Astrocyte of the hippocampus (primary cell): ENCODE data around the gene NFATC1.

Source experiments
- DNase-seq: peaks from one replicate; pipeline ENCODE4 v3.0.0; 2011; ENCODE audit warnings: low read depth, low spot score

NFATC1 gene

DNA sequence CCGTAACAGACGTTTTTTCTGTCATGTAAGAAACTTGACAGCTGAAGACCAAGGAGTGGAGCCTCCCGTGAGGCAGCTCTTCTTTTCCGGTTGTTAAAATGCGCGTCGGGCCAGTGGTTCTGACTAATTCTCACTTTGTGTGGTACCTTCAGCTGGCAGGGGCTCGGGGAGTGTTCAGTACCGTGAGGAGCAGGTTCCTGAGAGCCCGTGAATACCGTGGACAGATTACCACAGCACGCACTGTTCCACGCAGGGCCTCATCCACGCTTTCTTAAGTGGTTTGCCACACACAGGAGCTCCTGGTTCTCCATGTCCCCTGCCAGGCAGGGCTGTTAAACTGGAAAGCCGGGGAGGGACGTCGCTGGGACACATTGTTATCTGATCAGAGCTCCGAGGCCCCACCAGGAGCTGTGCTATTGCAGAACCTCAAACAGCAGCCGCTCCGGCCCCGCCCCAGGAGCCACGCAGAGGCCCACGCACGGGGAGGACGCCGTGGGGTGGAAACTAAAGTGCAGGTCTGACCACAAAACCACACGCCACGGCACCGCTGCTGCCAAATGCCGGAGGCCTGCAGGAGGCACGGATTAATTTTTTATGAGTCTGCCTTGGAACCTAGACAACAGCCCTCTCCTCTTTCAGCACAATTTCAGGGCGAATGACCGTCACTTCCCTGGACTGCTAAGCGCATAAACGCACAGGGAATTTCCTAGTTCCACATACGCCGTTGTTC, 43.3 kb downstream of the NFATC1 start:
- peak; percentile 71 for DNase-seq

DNA sequence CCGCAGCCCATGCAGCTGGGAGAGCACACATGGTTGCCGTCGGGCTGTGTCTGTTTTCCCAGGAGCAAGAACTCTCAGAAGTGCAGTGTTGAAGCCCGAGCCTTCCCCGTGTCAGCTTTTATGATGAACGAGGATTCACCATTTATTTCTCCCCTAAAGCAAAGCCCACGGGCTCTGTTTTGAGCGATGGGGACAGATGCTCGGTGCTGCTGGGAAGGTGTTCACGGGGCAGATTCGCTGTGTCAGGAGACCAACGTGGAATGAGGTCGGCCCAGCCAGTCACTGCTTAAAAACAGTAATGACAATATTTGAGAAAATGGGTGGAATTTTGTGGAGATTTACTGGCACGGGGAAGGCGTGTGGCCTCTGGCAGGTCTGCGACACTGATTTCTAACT, 43.9 kb downstream of the NFATC1 start:
- DNase-seq, result no peak

DNA sequence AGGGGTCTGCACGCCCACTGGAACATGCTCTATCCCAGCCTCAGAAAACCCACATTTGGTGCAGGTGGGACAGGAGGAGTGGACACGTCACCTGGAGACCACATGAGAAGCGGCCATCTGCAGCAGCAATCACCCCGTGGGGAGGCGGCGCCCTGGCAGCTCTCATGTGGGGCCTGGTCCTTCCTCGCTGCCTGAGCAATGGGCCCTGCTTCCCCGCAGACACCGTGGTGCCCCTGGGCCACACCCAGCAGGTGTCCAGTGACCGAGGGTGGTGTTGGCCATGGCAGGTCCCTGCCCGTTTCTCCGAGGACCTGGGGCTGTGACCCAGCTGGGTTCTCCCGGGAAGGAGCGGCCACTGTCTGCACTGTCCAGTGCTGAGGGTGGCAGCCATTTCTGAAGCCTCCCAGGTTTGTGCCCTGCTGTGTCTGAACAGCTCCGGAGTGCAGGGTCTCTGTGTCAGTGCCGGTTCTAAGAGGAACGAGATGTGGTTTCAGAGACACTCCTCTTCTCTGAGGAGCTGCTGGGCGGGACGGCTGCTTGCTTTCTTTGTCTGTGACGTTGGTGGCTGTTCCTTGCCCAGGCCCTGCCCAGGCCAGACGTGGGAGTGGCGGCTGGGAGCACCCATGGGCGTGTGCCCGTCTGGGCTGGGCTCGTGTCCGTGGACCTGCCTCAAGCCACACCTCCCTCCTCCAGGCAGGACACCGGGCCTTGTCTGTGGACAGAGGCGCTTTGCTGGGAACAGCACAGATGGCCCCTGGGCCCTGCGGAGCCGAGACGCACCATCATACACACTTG, 44.8 kb downstream of the NFATC1 start:
- DNase-seq, result no peak

DNA sequence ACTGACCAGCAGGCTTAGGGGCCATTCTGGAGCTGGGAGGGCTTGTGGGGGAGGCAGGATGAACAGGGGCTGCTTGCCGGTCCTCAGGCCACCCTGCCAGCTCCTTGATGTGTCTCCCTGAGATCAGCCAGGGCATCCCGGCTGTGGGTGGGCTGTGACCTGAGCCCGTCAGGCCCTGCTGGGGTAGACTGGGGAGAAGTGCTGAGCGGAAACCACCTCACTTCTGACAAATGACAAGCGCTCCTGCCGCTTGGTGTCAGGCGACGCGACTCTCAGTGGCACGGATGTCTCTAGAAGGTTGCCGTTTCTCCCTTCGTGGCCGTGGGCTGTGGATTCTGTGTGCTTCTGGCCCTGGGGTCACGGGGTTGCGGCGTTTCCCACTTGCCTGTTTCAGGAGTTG, 45.7 kb downstream of the NFATC1 start:
- no peak for DNase-seq

DNA sequence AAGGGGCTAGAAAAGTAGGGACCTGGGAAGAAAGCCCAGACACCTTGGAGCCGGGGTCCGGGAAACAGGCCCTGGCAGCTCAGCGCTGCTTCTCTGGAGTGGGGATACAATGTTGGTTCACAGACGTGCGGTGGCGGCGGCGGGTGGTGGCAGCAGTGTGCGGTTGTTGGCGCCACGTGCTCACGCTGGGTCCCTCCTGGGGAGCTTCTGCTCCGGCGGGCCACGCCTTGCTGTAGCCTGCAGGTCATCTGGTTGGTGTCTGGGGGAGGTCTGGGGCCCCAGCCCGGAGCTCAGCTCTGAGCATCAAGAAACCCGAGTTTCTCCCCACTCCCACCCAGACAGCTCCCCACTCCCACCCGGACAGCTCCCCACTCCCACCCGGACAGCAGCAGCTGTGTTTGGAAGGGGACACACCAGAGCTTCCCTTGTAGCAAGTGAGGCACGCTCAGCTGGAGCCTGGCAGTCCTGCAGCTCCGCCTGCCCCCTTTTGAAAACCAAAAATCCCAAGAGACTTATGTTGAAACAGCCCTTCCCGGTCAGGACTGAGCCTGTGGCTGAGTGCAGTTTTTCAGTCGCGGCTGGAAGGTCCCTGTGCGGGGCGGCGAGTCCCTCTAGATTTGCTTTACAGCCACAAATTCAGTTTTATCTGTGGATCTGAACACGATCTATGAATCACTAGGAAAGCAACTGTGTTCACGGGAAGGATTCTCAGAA, 46.9 kb downstream of the NFATC1 start:
- no peak for DNase-seq

DNA sequence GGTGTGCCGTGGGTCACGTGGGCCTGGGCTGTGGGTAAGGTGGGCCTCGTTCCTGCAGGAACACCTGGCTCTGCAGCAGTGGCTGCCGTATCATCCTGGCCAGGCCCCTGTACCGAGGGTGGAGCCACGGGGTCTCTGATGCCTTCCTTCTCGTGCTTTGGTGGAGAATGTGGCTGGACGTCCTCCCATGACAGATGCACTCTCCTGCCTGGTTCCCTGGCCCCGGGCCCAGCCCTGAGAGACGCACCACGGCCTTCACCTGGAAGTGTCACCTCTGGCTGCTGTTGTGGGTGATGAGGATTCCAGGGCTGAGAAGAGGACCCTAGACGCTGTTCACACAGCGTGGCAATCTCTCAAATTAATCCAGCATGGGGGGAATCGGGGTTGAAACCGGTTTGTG, 49.5 kb downstream of the NFATC1 start:
- no peak for DNase-seq

DNA sequence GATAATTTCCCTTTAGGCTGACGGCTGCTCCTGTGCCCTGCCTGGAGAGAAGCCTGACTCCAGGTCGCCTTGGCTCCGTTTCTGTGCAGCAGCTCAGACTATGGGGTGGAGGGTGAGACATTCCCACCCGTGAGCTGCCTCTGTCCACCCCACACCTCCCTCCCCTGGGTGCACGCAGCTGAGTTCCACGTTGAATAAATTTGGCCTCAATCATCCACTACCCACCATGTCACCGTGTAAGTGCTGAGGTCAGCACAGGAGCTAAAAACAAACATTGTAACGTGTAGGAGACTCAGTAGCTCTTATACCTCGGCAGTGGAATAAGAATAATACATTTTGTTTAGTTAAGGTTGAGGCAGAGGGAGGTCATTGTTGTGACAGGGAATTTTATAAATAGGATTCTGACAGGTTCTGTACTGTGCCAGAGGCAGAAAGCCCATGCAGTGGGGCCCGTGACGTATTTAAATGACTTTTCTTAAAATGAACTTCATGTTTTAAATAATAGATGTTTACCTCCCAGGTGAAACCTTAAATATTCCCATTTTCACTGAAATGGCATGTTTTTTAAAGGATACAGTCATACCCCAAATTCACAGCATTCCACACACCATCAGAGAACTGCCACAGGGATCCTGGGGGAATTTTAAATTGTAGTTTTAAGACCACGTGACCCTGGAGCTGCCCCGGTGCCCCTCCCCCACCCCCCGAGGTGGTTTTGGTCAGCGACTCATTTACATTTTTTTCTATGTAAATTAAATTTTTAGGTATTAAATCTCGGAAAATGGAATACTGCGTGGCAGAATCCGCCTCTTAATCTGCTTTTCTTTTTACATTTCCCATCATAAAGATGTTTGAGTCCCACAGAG, 50.2 kb downstream of the NFATC1 start:
- DNase-seq, result peak; percentile 41

DNA sequence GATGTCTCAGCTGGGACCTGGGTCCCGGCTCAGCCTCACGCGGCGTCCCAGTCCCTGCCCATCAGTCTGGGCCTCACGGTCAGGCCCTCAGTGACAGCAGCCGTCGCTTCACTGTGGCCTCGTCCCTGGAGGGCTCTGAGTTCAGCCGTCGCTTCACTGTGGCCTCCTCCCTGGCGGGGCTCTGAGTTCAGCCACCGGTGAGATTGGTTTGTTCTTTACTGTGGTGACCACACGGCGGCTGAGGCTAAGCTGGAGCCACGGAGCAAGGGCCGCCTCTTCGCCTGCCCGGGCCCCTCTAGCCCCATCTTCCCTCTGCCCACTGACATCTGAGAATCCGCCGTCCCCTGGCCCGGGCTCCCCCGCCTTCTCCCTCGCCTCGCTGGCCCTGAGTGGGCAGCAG, 51.2 kb downstream of the NFATC1 start:
- DNase-seq, result no peak

DNA sequence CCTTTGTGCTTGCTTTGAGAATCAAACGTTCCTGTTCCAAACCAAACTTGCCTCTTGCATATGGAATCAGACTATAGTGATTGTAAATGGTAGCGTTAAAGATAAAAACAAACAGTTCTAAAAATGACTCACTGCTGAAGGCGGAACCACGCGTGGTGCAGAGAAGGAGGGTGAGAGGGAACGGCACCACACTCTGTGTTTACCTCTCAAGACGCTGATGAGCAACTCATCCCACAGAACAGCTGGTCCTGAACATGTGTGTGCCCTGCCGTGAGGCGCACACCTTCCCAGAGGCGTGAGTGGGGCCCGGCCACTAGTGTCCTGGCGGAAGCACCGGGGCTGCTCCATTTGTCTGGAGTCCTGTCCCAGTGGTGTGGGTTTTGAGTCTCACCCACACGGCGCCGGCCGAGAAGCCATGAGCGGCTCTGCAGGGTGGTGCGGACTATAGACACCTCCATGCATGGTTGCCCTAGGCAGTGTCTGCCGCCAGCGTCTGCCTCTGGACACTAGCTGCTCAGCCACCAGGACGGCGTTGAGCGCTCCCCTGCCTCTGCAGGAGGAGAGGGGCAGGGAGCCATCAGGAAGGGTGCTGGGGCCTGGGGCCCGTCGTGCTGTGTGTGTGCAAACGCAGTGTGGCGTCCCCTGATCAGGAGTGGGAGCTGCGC, 52.1 kb downstream of the NFATC1 start:
- DNase-seq, result peak; percentile 36

DNA sequence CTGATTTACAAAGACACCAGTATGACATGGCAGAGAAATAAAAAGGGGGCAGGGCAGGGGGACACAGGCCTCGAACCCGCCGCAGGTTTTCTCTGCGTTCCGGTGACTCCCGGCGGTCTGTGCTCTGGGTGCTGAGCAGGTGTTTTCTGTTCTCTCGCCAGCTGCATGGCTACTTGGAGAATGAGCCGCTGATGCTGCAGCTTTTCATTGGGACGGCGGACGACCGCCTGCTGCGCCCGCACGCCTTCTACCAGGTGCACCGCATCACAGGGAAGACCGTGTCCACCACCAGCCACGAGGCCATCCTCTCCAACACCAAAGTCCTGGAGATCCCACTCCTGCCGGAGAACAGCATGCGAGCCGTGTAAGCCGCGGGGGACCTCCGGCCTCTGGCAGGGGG, 52.9 kb downstream of the NFATC1 start:
- no peak for DNase-seq

DNA sequence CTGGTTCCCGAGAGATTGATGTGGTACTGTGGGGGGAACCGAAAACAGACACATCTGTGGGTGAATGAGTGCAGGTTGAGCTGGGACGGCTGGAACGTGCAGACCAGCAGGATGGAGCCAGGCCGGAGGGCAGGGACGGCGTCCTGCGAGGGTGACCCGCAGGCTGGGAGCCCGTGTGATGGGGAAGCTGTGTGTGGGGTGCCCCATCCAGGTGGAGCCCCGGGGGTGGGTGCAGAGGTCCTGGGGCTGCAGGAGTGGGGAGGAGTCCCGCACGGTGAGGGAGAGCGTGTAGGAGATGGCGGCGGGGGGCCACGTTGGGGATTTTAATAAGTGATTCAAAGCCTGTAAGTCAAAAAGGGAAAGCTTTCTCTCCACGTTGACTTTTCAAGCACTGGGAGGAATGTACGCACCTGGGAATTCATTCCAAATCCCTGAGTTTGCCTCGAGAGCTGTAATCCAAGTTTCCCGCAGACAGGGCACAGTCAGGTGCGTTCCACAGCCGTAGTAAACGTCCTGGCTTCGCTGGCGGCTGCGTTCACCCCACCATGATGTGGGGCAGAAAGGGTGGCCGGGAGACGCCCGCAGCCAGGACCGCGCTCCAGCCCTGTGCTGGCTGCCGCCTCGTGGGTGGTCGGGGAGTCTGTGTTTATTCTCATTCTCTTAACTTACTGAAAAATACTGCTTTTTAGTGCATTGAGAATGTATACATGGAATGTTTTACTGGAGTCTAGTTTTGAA, 54.0 kb downstream of the NFATC1 start:
- DNase-seq, result no peak

DNA sequence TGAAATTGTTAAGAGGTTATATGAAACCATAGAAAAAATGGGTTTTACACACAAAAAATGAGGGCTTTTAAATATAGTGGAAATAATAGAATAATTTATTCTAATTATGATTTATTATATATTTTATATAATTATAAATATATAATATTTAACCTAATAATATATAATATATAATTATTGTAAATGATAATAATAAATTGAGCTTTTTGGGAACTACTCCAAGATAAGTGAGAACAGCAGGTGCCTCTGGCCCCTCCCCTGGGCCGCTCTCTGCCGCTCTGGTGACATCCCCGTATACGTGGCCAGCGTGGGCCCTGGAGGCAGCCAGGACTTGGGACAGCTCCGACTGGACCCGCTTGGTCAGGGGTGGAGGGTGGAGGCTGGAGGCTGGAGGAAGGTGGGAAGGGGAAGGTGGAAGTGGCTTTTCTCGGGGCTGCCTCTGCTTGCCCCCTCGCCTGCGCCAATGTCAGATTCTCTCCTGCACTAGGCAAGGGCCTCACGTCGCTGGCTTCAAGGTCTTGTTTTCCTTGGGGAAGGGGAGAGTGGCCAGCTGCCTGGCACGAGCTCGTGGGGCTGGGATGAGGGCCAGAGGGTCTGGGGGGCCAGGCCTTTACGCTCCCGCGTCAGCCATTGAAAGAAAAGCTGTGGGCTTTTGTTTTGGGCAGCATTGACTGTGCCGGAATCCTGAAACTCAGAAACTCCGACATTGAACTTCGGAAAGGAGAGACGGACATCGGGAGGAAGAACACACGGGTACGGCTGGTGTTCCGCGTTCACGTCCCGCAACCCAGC, 54.8 kb downstream of the NFATC1 start:
- DNase-seq, result no peak

DNA sequence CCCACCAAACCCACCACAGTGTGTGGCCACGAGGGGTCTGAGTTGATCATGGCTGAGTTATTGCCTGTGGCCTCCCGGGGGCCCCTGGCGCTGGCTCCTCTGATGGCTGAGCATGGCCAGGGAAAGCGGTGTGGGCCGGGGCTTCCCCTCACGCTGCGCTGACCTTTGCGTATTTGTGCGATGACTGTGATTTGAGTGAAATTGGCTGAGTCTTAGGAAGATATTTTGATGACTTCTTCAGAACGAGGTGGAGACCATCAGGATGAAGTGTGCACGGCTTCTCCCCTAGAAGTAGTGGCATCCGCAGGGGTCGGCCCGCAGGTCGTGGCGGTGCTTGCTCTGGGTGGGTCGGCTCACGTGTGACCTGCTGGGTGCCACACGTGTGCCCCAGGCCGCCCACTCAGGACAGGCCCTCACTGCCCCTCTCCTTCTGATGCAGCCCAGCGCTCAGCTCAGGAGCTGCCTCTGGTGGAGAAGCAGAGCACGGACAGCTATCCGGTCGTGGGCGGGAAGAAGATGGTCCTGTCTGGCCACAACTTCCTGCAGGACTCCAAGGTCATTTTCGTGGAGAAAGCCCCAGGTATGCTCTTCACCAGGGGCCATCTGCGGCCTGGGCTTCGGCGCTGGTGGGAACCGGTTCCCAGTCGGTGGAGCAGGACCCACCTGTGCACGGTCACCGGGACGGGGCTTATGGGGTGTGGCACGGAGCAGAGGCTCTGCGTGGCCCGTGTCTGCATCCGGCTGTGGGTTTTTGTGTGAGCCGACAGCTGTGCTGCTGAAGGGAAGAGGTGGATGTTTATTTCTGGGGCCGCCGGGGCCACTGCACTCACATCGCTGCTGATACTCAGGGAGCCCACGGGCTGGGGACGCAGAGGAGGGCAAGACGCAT, 55.8 kb downstream of the NFATC1 start:
- no peak for DNase-seq

DNA sequence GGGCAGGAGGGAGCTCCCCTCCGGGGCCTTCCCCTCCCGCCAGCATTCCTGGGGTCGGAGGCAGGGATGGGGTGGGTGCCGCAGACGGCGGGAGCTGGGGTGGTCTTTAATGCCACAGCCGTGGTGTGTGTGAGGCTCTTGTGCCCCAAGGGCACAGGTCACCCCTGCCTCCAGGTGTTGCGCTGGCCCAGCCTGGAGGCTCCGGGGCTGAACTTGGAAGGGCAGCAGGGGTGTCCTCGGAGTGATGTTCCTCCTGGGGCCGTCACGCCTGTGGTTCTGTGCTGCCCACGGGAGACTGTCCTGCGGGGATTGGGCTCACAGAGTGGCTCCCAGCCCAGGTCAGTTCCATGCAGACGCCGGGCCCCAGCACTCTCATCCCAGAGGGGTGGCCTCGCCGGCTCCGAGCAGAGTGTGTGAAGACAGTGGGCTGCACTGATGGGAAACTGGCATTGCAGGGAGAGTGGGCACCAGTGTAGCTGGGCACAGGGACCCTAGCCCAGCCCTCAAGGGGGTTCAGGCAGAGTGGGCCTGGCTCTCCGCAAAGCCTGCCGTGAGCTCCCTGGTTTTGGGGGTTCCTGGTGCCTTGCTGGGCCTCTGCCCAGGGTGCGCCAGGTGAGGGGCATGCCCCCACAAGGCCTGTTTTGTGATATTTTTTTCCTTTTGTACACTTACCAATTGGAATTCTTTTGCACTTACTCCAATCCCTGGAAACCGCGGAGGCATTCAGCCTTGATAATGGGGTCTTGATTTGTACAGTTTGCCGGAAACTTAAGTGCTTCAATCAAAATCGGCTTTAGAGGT, 56.7 kb downstream of the NFATC1 start:
- DNase-seq, result peak; percentile 82

DNA sequence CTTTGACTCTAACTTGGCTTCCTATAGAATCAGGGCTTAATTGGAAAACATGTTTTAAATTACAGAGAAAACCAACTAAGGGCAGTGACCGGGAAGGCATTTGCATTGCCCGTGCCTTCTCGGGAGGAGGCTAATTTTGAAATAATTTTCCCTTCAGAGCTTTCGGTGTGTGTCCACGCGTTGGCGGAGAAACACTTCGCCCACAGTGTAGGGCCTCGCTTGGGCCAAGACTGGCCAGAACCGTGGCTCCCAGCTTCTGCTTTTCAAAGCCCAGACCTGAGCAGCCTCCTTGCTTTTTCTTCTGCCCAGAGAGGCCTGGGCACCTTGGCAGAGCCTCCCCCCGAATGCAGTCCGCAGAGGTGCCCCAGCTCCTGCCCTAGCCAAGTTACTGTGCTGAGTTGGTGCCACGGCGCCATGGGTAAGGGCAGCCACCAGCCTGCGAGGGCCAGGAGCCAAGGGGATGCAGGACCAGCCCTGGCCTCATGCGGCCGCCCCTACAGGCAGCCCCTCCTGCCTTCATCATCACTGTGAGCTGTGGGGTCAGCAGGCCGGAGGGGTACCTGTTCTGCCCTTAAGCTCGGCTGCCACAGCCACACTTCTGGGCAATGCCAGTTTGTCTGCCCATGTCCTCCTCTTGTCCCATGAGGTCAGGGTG, 57.4 kb downstream of the NFATC1 start:
- DNase-seq, result no peak

DNA sequence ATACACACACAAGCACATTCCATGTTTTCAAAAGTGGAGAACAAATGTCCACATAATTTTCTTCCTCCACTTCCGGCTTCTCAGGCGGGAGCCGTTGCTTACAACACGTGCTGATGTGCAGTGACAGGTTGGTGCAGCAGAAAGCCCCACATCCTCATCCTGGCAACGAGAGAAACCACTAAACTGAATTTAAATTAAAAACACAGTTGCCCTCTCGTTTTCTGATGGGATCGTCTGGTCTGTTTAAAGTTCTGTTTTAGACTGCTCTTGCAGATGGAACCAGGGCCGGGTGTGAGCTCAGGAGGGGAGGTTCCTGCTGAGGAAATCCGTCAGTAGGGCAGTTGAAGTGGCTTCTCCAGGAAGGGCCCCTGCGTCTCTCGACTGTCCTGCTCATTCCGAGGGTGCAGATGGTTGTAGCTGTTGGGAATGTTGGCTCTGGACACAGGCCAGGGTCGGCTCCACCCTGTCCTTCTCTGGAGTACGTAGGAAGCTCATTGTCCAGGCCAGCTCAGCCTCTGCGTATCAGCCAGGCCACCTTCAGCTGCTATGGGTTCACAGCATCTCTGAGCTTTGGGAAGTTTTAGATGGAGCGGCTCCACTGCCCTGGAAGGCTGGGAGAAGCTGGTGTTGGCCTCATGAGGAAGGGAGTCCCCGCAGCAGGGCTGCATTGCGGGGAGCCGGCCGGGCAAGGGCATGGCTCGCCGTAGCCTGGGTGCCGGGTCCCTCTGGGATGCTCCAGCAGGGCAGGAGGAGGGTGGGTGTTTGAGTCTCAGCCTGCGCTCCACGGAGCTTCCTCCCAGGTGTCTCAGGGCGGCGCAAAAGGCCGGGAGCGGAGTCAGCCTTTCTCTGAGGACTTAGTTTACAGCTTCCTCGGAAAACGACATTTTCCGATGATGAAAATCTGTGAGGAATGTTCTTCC, 58.3 kb downstream of the NFATC1 start:
- DNase-seq, result peak; percentile 69
